Subcutaneous adipose tissue (tissue), 4 donors: ENCODE measurements around the gene ELL2. TPM values are rescaled to one million over a fixed set of nuclear protein-coding genes. Genes with fewer than 3 reads are reported as not detected.

ENCODE experiments used
- CTCF ChIP-seq: fragments of 450-650 bp; IDR thresholded peaks from one replicate; pipeline ENCODE4 v1.5.1; 2016; ENCODE audit warnings: low read depth, mild to moderate bottlenecking, control low read depth, antibody characterized with exemption, moderate library complexity
- total RNA-seq, 4 donors: library from RNA; depleted of rRNA; stranded (reverse); fragments of >200 nt; gene quantifications; one replicate each; pipeline ENCODE4 v1.1.0, GENCODE V29; 2016

ELL2 gene
- total RNA-seq, 4 donors from 2014 or later, result 94.4 to 308 (median 208) TPM

- no peak for TF ChIP-seq CTCF
Measured at GRCh38 chr5:95895251-95895650, 66.4 kb downstream of the ELL2 start.

GRCh38 chr5:95892784-95893354 lies 68.8 kb downstream of the ELL2 start:
- no peak for TF ChIP-seq CTCF

GRCh38 chr5:95891499-95891898 lies 70.2 kb downstream of the ELL2 start:
- TF ChIP-seq CTCF, result no peak

- TF ChIP-seq CTCF, result no peak
Measured at GRCh38 chr5:95889076-95889475, 72.6 kb downstream of the ELL2 start.

DNA sequence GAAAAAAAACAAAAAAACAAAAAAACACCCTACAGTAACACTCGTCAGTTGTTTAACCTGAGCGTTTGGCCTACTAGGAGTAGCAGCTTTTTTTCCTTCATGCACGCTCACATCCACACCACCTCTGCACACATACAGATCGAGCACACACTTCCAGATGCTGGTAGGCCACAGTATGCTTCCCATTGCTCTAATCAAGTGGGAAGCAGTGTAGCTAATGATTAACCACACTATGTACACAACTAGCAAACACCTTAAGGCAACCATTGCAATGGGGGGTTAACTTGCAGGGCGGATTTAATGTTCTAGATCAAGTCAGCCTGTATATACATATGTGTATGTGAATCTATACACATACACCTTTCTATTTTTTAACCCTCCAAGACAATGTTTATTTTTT lies 73.7 kb downstream of the ELL2 start:
- no peak for TF ChIP-seq CTCF

- TF ChIP-seq CTCF, result no peak
Measured at GRCh38 chr5:95886340-95887044, 75.2 kb downstream of the ELL2 start.

DNA sequence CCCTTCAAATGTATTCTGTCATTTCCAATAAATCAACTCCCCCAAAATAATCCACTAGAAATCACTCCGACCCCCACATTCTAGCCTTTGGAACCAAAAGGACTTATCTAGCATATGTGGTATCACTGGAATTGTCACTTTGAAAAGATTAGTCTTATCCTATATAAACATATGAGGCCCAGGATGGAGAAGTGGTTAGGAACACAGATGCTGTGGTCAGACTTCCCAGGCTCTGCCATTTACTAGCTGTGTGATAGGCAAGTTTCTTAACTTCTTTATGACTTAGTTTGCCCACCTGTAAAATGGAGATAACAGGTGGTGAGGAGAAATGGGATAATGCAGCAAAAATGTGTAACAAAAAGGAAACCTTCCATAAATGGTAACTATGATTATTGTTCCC lies 77.1 kb downstream of the ELL2 start:
- no peak for TF ChIP-seq CTCF
